Astrocyte of the cerebellum (primary cell): ENCODE measurements around the gene CFAP100.

Experiments
- DNase-seq: peaks from one replicate; pipeline ENCODE4 v3.0.0-alpha.2; 2011; ENCODE audit warnings: low read depth
- H3K4me3 ChIP-seq: 2 replicates; pipeline ENCODE4 v1.5.1; 2011; ENCODE audit warnings: mild to moderate bottlenecking, low read depth, low read length, moderate library complexity
- CTCF ChIP-seq: IDR thresholded peaks from 2 replicates; pipeline ENCODE4 v1.5.1; 2012; ENCODE audit warnings: low read length, low read depth, moderate library complexity, mild to moderate bottlenecking; ENCODE audit errors: missing control alignments
- in situ Hi-C: cut with HindIII; loops from 2 replicates; pipeline ENCODE4 v1.10.0; 2017; ENCODE audit warnings: low sequenced_read_pairs

CFAP100 gene

DNA sequence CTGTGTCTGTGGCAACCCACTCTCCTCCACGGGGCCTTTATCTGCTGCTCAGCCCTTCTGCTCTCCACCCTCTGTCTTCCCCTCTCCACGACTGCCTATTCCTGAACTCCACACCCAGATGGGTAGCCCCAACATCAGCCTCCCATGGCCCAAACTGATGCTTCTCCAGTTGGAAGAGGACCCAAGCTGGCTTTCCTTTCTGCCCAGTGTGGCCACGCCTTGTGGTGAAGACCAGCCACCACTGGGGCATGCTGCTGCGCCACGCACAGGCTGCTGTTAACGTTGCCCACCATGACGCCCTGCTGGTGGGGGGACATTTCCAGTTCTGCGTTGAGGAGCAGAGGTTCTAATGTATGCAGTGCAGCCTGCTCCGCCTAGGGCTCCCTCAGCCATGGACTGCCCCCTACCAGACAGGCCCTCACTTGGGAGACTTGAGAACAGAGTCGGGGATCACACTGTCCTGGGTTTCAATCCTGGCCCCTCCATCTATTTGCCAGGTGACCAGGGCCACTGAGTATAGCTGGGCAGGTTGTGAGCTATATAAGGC is 26.9 kb downstream of the CFAP100 start:
- DNase-seq = no peak
- no peak for TF ChIP-seq CTCF
- in situ Hi-C loops = no loop called here
- no peak overlapping the region for H3K4me3 ChIP-seq

GRCh38 chr3:126422121-126422520 is 27.4 kb downstream of the CFAP100 start:
- H3K4me3 ChIP-seq = no peak overlapping the region
- in situ Hi-C loops = no loop called here
- no peak for DNase-seq
- no peak for TF ChIP-seq CTCF

DNA sequence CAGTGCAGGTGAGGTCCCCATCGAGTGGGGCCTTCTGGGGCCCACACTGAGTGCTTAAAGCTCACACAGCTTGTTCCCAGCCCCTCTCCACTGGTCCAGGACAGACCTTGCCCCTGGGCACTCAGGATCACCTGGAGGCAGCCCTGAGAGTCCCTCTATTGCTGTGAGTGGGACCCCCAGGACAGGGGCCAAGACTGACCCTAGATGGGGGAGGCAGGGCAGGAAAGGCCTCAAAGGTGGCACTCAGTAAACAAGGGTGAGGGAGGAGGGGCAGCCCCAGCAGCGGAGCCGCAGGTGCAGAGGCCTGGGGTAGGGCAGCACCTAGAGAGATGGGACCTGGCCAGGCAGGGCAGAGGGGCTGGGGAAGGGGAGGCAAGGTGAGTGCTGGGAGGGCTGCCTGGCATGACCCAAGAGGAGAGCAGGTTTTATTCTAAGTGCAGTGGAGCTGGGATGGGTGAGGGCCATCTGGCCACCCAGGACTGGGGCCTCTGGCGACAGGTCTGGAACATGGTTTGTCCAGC is 27.9 kb downstream of the CFAP100 start:
- DNase-seq = no peak
- TF ChIP-seq CTCF = no peak
- no peak overlapping the region for H3K4me3 ChIP-seq
- in situ Hi-C loops = no loop called here

DNA sequence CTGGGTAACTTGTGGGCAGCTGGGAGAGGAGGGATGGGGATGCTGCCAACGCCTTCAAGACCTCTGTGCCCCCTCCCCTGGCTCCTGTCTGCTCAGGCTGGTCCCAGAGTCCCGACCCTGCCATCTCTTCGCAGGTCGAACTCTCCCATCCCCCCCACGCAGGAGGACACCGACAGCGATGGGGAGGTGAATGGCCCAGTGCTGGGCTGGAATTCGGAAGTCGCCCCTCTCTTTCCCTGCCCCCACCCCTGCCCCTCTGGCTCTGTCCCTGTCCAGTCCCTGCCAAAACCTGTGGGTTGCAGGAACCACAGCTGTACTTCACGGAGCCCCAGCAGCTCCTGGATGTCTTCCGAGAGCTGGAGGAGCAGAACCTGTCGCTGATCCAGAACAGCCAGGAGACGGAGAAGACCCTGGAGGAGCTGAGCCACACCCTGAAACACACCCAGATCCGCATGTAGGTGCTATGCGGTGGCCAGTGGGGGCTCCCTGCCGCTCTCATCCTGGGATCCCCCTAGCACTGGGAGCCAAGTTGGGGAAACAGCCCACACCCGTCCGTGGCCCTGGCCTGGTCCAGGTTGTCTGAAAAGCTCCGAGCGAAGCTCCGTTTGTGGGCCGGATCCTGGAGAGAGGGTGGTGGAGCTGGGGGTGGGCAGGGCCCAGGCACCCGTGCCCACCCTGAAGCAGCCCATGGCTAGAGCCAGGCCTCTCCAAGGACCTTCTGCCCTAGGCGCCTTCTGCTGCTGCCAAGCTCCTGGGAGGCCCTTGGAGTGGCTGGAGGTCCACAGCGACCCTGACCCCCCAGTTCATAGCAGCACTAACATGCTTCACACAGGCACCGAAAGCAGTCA is 28.7 kb downstream of the CFAP100 start:
- DNase-seq = no peak
- in situ Hi-C loops = no loop called here
- no peak for TF ChIP-seq CTCF
- H3K4me3 ChIP-seq = no peak overlapping the region

- no peak for DNase-seq
- TF ChIP-seq CTCF = no peak
- H3K4me3 ChIP-seq = no peak overlapping the region
- in situ Hi-C loops = no loop called here
These were observed 29.5 kb downstream of the CFAP100 start for GRCh38 chr3:126424039-126424717.

DNA sequence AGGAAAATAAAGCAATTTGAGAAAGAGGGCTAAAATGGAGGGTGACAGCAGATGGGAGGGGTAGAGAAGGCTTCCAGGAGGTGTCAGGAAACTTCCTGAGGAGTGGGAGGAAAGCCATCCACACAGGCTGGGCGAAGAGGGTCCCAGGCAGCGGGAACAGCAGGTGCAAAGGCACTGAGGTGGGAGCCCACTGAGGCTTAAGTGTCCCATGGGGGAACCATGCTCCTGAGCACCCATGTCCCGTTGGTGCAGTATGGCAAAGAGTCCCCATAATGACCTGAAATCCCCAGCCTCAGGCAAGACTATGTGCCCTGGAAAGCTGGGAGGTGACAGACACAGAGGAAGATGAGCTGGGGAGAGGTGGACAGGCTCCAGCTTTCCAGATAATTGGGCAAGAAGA is 30.0 kb downstream of the CFAP100 start:
- TF ChIP-seq CTCF = no peak
- no peak for DNase-seq
- H3K4me3 ChIP-seq = no peak overlapping the region
- in situ Hi-C loops = no loop called here
